Cortex of kidney (tissue), 1 donor: Measurements from ENCODE around the gene TAS2R42.
A peak's percentile ranks its signal among the peaks of the same experiment; 100 is the strongest.

Source experiments
- DNase-seq: peaks from one replicate; lab custom pipeline; 2025; lab: John Stamatoyannopoulos, UW

The TAS2R42 gene

GRCh38 chr12:11186837-11187236 is at the start of gene TAS2R42:
Gene TAS2R42, minus strand, starts transcription at chr12:11186937. Its CDS starts 0 bp downstream, at chr12:11186937.
- DNase-seq: no peak

- no peak for DNase-seq
Observed at GRCh38 chr12:11233532-11233931, 46.8 kb upstream of the TAS2R42 start.

- DNase-seq: no peak
Observed at GRCh38 chr12:11228296-11228879, 41.7 kb upstream of the TAS2R42 start.

GRCh38 chr12:11227373-11227772 is 40.6 kb upstream of the TAS2R42 start:
- DNase-seq: no peak

GRCh38 chr12:11209113-11209512 is 22.4 kb upstream of the TAS2R42 start:
- no peak for DNase-seq

- no peak for DNase-seq
Observed at GRCh38 chr12:11204173-11204572, 17.4 kb upstream of the TAS2R42 start.

- DNase-seq: no peak
Observed at GRCh38 chr12:11202811-11203210, 16.1 kb upstream of the TAS2R42 start.

GRCh38 chr12:11183011-11183410 is 3.7 kb downstream of the TAS2R42 start:
- DNase-seq: no peak

GRCh38 chr12:11182529-11182928 is 4.2 kb downstream of the TAS2R42 start:
- no peak for DNase-seq

GRCh38 chr12:11178250-11178649 is 8.5 kb downstream of the TAS2R42 start:
- DNase-seq: no peak

- no peak for DNase-seq
Observed at GRCh38 chr12:11174022-11174421, 12.7 kb downstream of the TAS2R42 start.

- DNase-seq: no peak
Observed at GRCh38 chr12:11171969-11172675, 14.6 kb downstream of the TAS2R42 start.

- peak; percentile 53 for DNase-seq
Observed at GRCh38 chr12:11171145-11171968, 15.4 kb downstream of the TAS2R42 start, which contains the start of gene SMIM10L1. Gene SMIM10L1, plus strand, starts transcription at chr12:11171194. Its CDS starts 163 bp downstream, at chr12:11171357.

GRCh38 chr12:11170810-11171144 is 16.0 kb downstream of the TAS2R42 start:
- DNase-seq: no peak

- DNase-seq: no peak
Observed at GRCh38 chr12:11166300-11166699, 20.4 kb downstream of the TAS2R42 start.

GRCh38 chr12:11164384-11164783 is 22.4 kb downstream of the TAS2R42 start:
- DNase-seq: no peak

GRCh38 chr12:11162502-11162901 is 24.2 kb downstream of the TAS2R42 start:
- no peak for DNase-seq

GRCh38 chr12:11158885-11159444 is 27.8 kb downstream of the TAS2R42 start:
- DNase-seq: no peak

GRCh38 chr12:11154400-11154925 is 32.3 kb downstream of the TAS2R42 start:
- DNase-seq: no peak

GRCh38 chr12:11152725-11153124 is 34.0 kb downstream of the TAS2R42 start:
- no peak for DNase-seq

- DNase-seq: no peak
Observed at GRCh38 chr12:11150832-11151231, 35.9 kb downstream of the TAS2R42 start.

- DNase-seq: no peak
Observed at GRCh38 chr12:11147420-11147819, 39.3 kb downstream of the TAS2R42 start.
